A549 (cell line): ENCODE measurements around the gene ADGRL3. TPM values are rescaled to one million over a fixed set of nuclear protein-coding genes. Genes with fewer than 3 reads are reported as not detected.

Source experiments
- ATAC-seq, 2 experiments: fragments of 200-7000 bp in 1 of 2; fragments of >200 bp in 1 of 2; cut with Nextera tagmentation in 1 of 2; cut with Tn5 transposase in 1 of 2; 3 replicates each; pipeline versions ENCODE4 v1.8.0 to v1.9.1; 2018 to 2020; ENCODE audit warnings: mild to moderate bottlenecking in 1 of 2, moderate library complexity in 1 of 2
- CTCF ChIA-PET: fragments of 300-600 bp; sonication (Branson Sonifier 250); formaldehyde crosslinking; extraction: SDS; loops from one replicate; lab custom pipeline; 2021; ENCODE audit warnings: antibody characterized with exemption, inconsistent platforms; lab: Yijun Ruan, JAX
- POLR2A ChIA-PET: fragments of 350-600 bp; formaldehyde crosslinking; extraction: SDS; loops from one replicate; lab custom pipeline; 2021; ENCODE audit warnings: antibody characterized with exemption, inconsistent platforms; lab: Yijun Ruan, JAX
- DNase-seq, 2 experiments: peaks; one replicate each; pipeline versions ENCODE4 v3.0.0 to v3.0.0-alpha.2; 2011 to 2016; ENCODE audit warnings: low read depth in 1 of 2, low spot score in 1 of 2
- FAIRE-seq: peaks from 2 replicates; lab custom pipeline; 2011; peaks lifted over from hg19 to GRCh38; lab: Jason Lieb, UNC
- H3K27ac ChIP-seq, 2 experiments: fragments of >200 bp; sonication (Bioruptor Twin); formaldehyde crosslinking; 3 replicates each; pipeline ENCODE4 v1.5.1; 2016 to 2017
- H3K4me1 ChIP-seq: fragments of >200 bp; sonication (Bioruptor Twin); formaldehyde crosslinking; 3 replicates; pipeline ENCODE4 v1.6.1; 2016
- H3K4me2 ChIP-seq: fragments of >200 bp; sonication (Bioruptor Twin); formaldehyde crosslinking; 3 replicates; pipeline ENCODE4 v1.6.1; 2016
- H3K4me3 ChIP-seq: fragments of >200 bp; sonication (Bioruptor Twin); formaldehyde crosslinking; 3 replicates; pipeline ENCODE4 v1.5.1; 2016
- H3K9me3 ChIP-seq: fragments of >200 bp; sonication (Bioruptor Twin); formaldehyde crosslinking; 3 replicates; pipeline ENCODE4 v1.6.1; 2016
- CBX8 ChIP-seq: fragments of 200-600 bp; sonication (generic); IDR thresholded peaks from 2 replicates; pipeline ENCODE4 v1.6.1; 2016
- CEBPB ChIP-seq, 2 experiments: fragments of >200 bp in 1 of 2; sonication (Bioruptor Twin) in 1 of 2; formaldehyde crosslinking in 1 of 2; IDR thresholded peaks; 2 replicates each; pipeline ENCODE4 v1.6.1; 2012 to 2016
- CHD4 ChIP-seq: fragments of 200-600 bp; sonication (generic); IDR thresholded peaks from 2 replicates; pipeline ENCODE4 v1.6.1; 2016; ENCODE audit warnings: antibody characterized with exemption, mild to moderate bottlenecking, borderline replicate concordance
- EHMT2 ChIP-seq: fragments of 200-600 bp; sonication (generic); IDR thresholded peaks from 2 replicates; pipeline ENCODE4 v1.6.1; 2016; ENCODE audit warnings: antibody characterized with exemption, low read depth, mild to moderate bottlenecking, moderate library complexity
- EP300 ChIP-seq, 2 experiments: fragments of >200 bp; sonication (Bioruptor Twin); formaldehyde crosslinking; IDR thresholded peaks; 2 replicates in 1 of 2; 3 replicates in 1 of 2; pipeline ENCODE4 v1.6.1; 2016 to 2017
- ESRRA ChIP-seq: fragments of 150-350 bp; IDR thresholded peaks from 2 replicates; pipeline ENCODE4 v1.6.1; 2014; ENCODE audit warnings: mild to moderate bottlenecking, low read length, borderline replicate concordance
- FOSB ChIP-seq: fragments of 250-450 bp; sonication (Bioruptor Pico); IDR thresholded peaks from 2 replicates; pipeline ENCODE4 v1.5.0; 2020; ENCODE audit warnings: mild to moderate bottlenecking, moderate library complexity
- FOSL2 ChIP-seq, 2 experiments: fragments of 450-650 bp in 1 of 2; fragments of >200 bp in 1 of 2; sonication (Bioruptor Twin) in 1 of 2; formaldehyde crosslinking; IDR thresholded peaks; 2 replicates each; pipeline versions ENCODE4 v1.5.0 to v1.6.1; 2016 to 2020; ENCODE audit warnings: mild to moderate bottlenecking in 1 of 2, moderate library complexity in 1 of 2
- HEYL ChIP-seq: fragments of 250-450 bp; sonication (Bioruptor Pico); IDR thresholded peaks from 2 replicates; pipeline ENCODE4 v1.8.0; 2021; ENCODE audit warnings: mild to moderate bottlenecking, moderate library complexity
- HOXA7 ChIP-seq: fragments of 250-450 bp; sonication (Bioruptor Pico); IDR thresholded peaks from 2 replicates; pipeline ENCODE4 v1.5.0; 2020; ENCODE audit warnings: mild to moderate bottlenecking, moderate library complexity
- HOXB13 ChIP-seq: fragments of 250-450 bp; sonication (Bioruptor Pico); IDR thresholded peaks from 2 replicates; pipeline ENCODE4 v1.5.0; 2020; ENCODE audit warnings: low read depth, mild to moderate bottlenecking, moderate library complexity
- HOXB5 ChIP-seq: fragments of 250-450 bp; sonication (Bioruptor Pico); IDR thresholded peaks from 2 replicates; pipeline ENCODE4 v1.5.0; 2020; ENCODE audit warnings: mild to moderate bottlenecking, moderate library complexity
- JUNB ChIP-seq: fragments of >200 bp; sonication (Bioruptor Twin); formaldehyde crosslinking; IDR thresholded peaks from 2 replicates; pipeline ENCODE4 v1.6.1; 2016
- KDM5A ChIP-seq: fragments of 200-600 bp; sonication (generic); IDR thresholded peaks from 2 replicates; pipeline ENCODE4 v1.6.1; 2016; ENCODE audit warnings: antibody characterized with exemption, mild to moderate bottlenecking
- MAZ ChIP-seq: fragments of 150-350 bp; IDR thresholded peaks from 2 replicates; pipeline ENCODE4 v1.6.1; 2014; ENCODE audit warnings: antibody characterized with exemption, low read depth, low read length, borderline replicate concordance
- RARB ChIP-seq: fragments of 250-450 bp; sonication (Bioruptor Pico); IDR thresholded peaks from 2 replicates; pipeline ENCODE4 v1.8.0; 2021; ENCODE audit warnings: mild to moderate bottlenecking, moderate library complexity
- RCOR1 ChIP-seq: fragments of 150-350 bp; IDR thresholded peaks from 2 replicates; pipeline ENCODE4 v1.6.1; 2014; ENCODE audit warnings: antibody characterized with exemption, low read length, low read depth
- RNF2 ChIP-seq: fragments of 200-600 bp; sonication (generic); IDR thresholded peaks from 2 replicates; pipeline ENCODE4 v1.6.1; 2016; ENCODE audit warnings: low read depth, mild to moderate bottlenecking, antibody characterized with exemption, moderate library complexity, borderline replicate concordance
- ZC3H11A ChIP-seq: fragments of 450-650 bp; IDR thresholded peaks from 2 replicates; pipeline ENCODE4 v1.6.1; 2014; ENCODE audit warnings: antibody characterized with exemption, mild to moderate bottlenecking
- polyA plus RNA-seq, 4 experiments: library from polyadenylated mRNA; depleted of rRNA in 3 of 4; stranded (reverse); fragments of >200 nt; fragmentation: RNase III in 1 of 4; extraction: RNeasy Plus Mini Kit Qiagen cat#74134 plus additional on column Dnase treatment in 1 of 4; gene quantifications; 2 replicates in 3 of 4; 3 replicates in 1 of 4; pipeline ENCODE4 v1.2.3, GENCODE V29; 2011 to 2017
- TF ChIP-seq, protein P1 (sequence below): IDR thresholded peaks from 2 replicates; pipeline ENCODE4 v1.6.1; 2012
- TF ChIP-seq, protein P2 (sequence below): fragments of >200 bp; sonication (Bioruptor Twin); formaldehyde crosslinking; IDR thresholded peaks from 2 replicates; pipeline ENCODE4 v1.6.1; 2016
- TF ChIP-seq, protein P3 (sequence below): fragments of >200 bp; sonication (Bioruptor Twin); formaldehyde crosslinking; IDR thresholded peaks from 3 replicates; pipeline ENCODE4 v1.5.1; 2016
- TF ChIP-seq, protein P4 (sequence below): fragments of 200-600 bp; sonication (generic); IDR thresholded peaks from 2 replicates; pipeline ENCODE4 v1.6.1; 2016; ENCODE audit warnings: antibody characterized with exemption, mild to moderate bottlenecking, moderate library complexity
- TF ChIP-seq, protein P5 (sequence below): fragments of >200 bp; sonication (Bioruptor Twin); formaldehyde crosslinking; IDR thresholded peaks from 3 replicates; pipeline ENCODE4 v1.6.1; 2016

ADGRL3 gene
- polyA plus RNA-seq, 2 of the 4 experiments (the other 2 are of a cell fraction): 0.05 to 0.12 TPM

DNA sequence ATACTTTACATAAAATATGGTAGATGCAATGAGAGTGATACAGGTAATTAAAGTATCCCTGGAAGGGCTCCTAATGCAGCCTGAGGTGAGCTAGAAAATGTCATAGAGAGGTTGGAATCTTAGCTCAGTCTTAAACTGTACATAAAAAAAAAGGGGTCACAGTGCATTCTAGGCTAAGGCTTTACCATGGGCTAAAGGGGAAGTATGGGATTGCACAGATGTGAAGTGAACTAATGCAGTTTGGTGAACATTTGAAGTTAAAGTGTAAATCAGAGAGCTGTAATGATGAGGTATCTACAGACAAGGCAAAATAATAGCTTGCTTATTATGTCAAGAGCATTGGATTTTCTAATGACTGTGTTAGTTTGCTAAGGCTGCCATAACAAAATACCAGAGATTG, 405.9 kb downstream of the ADGRL3 start:
- ChIA-PET CTCF (no interaction called here), POLR2A (no interaction called here)
- FAIRE-seq (no peak), ATAC-seq (no peak)
- Histone ChIP-seq H3K4me2 (no peak overlapping the region), H3K4me3 (no peak overlapping the region), H3K27ac (no peak overlapping the region), H3K9me3 (no peaks in the 10 kb centered on the region)
- TF ChIP-seq FOSB (CRISPR knock-in tag) (no peak), JUNB (no peak), ZC3H11A (no peak), ESRRA (no peak), RCOR1 (no peak), HOXB13 (no peak), EP300 (IDR thresholded peaks at IDR 0.05) (no peak), RARB (CRISPR knock-in tag) (no peak), CEBPB (IDR thresholded peaks at IDR 0.05) (no peak), CHD4 (no peak), KDM5A (no peak), RNF2 (no peak), HEYL (CRISPR knock-in tag) (no peak), FOSL2 (IDR thresholded peaks at IDR 0.05) (no peak), FOSL2 (CRISPR knock-in tag; IDR thresholded peaks at IDR 0.05) (no peak), CBX8 (no peak)
- TF ChIP-seq, protein P1, sequence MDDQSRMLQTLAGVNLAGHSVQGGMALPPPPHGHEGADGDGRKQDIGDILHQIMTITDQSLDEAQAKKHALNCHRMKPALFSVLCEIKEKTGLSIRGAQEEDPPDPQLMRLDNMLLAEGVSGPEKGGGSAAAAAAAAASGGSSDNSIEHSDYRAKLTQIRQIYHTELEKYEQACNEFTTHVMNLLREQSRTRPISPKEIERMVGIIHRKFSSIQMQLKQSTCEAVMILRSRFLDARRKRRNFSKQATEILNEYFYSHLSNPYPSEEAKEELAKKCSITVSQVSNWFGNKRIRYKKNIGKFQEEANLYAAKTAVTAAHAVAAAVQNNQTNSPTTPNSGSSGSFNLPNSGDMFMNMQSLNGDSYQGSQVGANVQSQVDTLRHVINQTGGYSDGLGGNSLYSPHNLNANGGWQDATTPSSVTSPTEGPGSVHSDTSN: no peak
- TF ChIP-seq, protein P2, sequence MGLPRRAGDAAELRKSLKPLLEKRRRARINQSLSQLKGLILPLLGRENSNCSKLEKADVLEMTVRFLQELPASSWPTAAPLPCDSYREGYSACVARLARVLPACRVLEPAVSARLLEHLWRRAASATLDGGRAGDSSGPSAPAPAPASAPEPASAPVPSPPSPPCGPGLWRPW: no peak
- TF ChIP-seq, protein P3, sequence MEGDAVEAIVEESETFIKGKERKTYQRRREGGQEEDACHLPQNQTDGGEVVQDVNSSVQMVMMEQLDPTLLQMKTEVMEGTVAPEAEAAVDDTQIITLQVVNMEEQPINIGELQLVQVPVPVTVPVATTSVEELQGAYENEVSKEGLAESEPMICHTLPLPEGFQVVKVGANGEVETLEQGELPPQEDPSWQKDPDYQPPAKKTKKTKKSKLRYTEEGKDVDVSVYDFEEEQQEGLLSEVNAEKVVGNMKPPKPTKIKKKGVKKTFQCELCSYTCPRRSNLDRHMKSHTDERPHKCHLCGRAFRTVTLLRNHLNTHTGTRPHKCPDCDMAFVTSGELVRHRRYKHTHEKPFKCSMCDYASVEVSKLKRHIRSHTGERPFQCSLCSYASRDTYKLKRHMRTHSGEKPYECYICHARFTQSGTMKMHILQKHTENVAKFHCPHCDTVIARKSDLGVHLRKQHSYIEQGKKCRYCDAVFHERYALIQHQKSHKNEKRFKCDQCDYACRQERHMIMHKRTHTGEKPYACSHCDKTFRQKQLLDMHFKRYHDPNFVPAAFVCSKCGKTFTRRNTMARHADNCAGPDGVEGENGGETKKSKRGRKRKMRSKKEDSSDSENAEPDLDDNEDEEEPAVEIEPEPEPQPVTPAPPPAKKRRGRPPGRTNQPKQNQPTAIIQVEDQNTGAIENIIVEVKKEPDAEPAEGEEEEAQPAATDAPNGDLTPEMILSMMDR: no peak
- TF ChIP-seq, protein P4, sequence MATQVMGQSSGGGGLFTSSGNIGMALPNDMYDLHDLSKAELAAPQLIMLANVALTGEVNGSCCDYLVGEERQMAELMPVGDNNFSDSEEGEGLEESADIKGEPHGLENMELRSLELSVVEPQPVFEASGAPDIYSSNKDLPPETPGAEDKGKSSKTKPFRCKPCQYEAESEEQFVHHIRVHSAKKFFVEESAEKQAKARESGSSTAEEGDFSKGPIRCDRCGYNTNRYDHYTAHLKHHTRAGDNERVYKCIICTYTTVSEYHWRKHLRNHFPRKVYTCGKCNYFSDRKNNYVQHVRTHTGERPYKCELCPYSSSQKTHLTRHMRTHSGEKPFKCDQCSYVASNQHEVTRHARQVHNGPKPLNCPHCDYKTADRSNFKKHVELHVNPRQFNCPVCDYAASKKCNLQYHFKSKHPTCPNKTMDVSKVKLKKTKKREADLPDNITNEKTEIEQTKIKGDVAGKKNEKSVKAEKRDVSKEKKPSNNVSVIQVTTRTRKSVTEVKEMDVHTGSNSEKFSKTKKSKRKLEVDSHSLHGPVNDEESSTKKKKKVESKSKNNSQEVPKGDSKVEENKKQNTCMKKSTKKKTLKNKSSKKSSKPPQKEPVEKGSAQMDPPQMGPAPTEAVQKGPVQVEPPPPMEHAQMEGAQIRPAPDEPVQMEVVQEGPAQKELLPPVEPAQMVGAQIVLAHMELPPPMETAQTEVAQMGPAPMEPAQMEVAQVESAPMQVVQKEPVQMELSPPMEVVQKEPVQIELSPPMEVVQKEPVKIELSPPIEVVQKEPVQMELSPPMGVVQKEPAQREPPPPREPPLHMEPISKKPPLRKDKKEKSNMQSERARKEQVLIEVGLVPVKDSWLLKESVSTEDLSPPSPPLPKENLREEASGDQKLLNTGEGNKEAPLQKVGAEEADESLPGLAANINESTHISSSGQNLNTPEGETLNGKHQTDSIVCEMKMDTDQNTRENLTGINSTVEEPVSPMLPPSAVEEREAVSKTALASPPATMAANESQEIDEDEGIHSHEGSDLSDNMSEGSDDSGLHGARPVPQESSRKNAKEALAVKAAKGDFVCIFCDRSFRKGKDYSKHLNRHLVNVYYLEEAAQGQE: no peak
- TF ChIP-seq, protein P5, sequence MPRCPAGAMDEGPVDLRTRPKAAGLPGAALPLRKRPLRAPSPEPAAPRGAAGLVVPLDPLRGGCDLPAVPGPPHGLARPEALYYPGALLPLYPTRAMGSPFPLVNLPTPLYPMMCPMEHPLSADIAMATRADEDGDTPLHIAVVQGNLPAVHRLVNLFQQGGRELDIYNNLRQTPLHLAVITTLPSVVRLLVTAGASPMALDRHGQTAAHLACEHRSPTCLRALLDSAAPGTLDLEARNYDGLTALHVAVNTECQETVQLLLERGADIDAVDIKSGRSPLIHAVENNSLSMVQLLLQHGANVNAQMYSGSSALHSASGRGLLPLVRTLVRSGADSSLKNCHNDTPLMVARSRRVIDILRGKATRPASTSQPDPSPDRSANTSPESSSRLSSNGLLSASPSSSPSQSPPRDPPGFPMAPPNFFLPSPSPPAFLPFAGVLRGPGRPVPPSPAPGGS: no peak
- TF ChIP-seq, all 56 proteins: peak for 0
- H3K4me1 ChIP-seq: no peaks in the 10 kb centered on the region
- no peak for DNase-seq

DNA sequence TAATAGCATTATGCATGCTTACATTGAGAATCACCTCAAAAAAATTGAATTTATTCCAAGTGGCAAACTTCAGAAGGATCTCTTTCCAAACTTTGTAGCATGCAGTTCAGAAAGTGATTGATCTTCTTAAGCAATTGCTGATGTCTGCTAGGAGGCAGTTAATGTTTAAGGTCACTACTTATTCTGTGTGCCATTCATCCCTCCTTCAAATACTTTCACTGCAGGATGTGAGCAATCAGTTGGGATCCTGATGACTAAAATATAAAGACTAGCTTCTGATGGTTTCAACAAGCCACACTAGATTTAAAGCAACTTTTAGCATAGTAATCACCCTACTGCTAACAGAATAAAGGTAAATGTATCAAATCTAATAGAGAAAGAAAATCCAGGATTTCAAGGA, 414.1 kb downstream of the ADGRL3 start:
- no peak overlapping the region for H3K4me3 ChIP-seq
- no peak overlapping the region for H3K27ac ChIP-seq
- POLR2A ChIA-PET: no interaction called here
- H3K9me3 ChIP-seq: no peaks in the 10 kb centered on the region
- no peak for FAIRE-seq
- CTCF ChIA-PET: no interaction called here
- no peaks in the 10 kb centered on the region for H3K4me1 ChIP-seq
- no peak overlapping the region for H3K4me2 ChIP-seq
- ATAC-seq: no peak
- TF ChIP-seq HOXA7 (CRISPR knock-in tag): no peak
- no peak for TF ChIP-seq ESRRA
- TF ChIP-seq MAZ: no peak
- no peak for TF ChIP-seq HOXB5 (CRISPR knock-in tag)
- TF ChIP-seq EHMT2: no peak
- TF ChIP-seq RNF2: no peak
- no peak for TF ChIP-seq RARB (CRISPR knock-in tag)
- no peak for DNase-seq
